DMS153 (cell line): Measurements from ENCODE around the gene MST1.

ENCODE experiments used
- DNase-seq: peaks from one replicate; lab custom pipeline; 2025; lab: John Stamatoyannopoulos, UW

The MST1 gene

DNA sequence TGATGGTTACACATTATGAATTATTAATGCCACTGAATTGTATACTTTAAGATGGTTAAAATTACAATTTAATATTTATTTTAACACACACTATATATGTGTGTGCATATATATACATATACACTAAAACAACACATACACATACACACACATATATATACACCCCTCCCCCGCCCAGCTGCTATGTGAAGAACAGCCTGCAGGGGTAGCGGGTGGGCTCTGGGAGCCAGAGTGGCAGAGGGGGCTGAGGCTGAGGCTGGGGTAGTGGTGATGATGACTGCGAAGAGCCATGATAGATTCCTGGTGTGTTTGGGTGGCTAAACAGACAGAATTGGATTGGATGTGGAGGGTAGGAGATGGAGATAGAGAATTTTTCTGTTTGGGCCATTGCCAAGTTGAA lies 54.5 kb downstream of the MST1 start:
- DNase-seq: no peak
